ENCODE results near the gene TTC28.

GRCh38 chr22:28205926-28206325 is 473.7 kb downstream of the TTC28 start:
- TF ChIP-seq ZNF274 (IDR thresholded peaks at IDR 0.05; ENCODE audit: low read depth, low read length): no peak
- no peak for TF ChIP-seq SUZ12 (IDR thresholded peaks at IDR 0.05; ENCODE audit: extremely low read depth, insufficient read depth, insufficient read length)
